ENCODE data around the gene PLXNA4. TPM values are rescaled to one million over a fixed set of nuclear protein-coding genes. Genes with fewer than 3 reads are reported as not detected.

The PLXNA4 gene
- total and polyA plus RNA-seq, 9 of the 15 experiments (the other 6 are each of a cell fraction or from before 2014, with no cell fraction given), result under 0.01 to 0.09 TPM; not detected in 7

- TF ChIP-seq ETS1 (conservative IDR thresholded peaks at IDR 0.05; ENCODE audit: control insufficient read depth, low read depth, low read length) (no peak), KDM2B (CRISPR knock-in tag; IDR thresholded peaks at IDR 0.05) (no peak), SMARCE1 (IDR thresholded peaks at IDR 0.05) (no peak), CC2D1A (IDR thresholded peaks at IDR 0.05) (no peak), MCM7 (IDR thresholded peaks at IDR 0.05) (no peak), NCOA4 (IDR thresholded peaks at IDR 0.05; ENCODE audit: partially characterized antibody) (no peak), HLTF (IDR thresholded peaks at IDR 0.05) (no peak), FOS (IDR thresholded peaks at IDR 0.05; ENCODE audit: extremely low read depth, insufficient read length) (no peak)
Observed at GRCh38 chr7:132180481-132180880, 395.8 kb downstream of the PLXNA4 start (continued).

GRCh38 chr7:132179681-132180080 is 396.6 kb downstream of the PLXNA4 start:
- in situ Hi-C loops (cut with MboI), result no loop called here
- no TSS peak for BruUV-seq (replicated peaks)
- no peak overlapping the region for H3K4me3 ChIP-seq
- peaks cover 20% of the 10 kb centered on the region; the same call in 1 of the 2 replicates for H4K20me1 ChIP-seq (replicated peaks; ENCODE audit: control insufficient read depth, insufficient read depth, low read length)
- ATAC-seq (no peak), FAIRE-seq (no peak), DNase-seq (ENCODE audit: extremely low read depth in 1 of 4, low spot score in 3 of 4) (no peak)
- H3K9me3 ChIP-seq (replicated peaks; ENCODE audit: control insufficient read depth, insufficient read depth, low read depth, low read length), result no peaks in the 10 kb centered on the region
- no peak overlapping the region for H3K4me2 ChIP-seq (ENCODE audit: insufficient read depth, low read length)
- intact Hi-C loops (cut with micrococcal nuclease), result no loop called here
- under 1% methylated on average over 20 of the region's 20 CpGs for WGBS (ENCODE audit: insufficient coverage, low coverage, missing lambda C conversion rate)
- TF ChIP-seq TOE1 (IDR thresholded peaks at IDR 0.05; ENCODE audit: borderline replicate concordance) (no peak), TOE1 (CRISPR knock-in tag; IDR thresholded peaks at IDR 0.05; ENCODE audit: borderline replicate concordance, low read depth) (no peak), KDM5B (IDR thresholded peaks at IDR 0.05; ENCODE audit: insufficient replicate concordance, low read depth, low read length) (no peak), ZNF407 (IDR thresholded peaks at IDR 0.05; ENCODE audit: low read depth) (no peak), PCBP2 (IDR thresholded peaks at IDR 0.05; ENCODE audit: low read depth, low read length, poor library complexity, severe bottlenecking) (no peak)
- H2AFZ ChIP-seq (ENCODE audit: low read depth, low read length), result no peak overlapping the region
- no peaks in the 10 kb centered on the region for H3K4me1 ChIP-seq (replicated peaks in 1 of 2; ENCODE audit: control insufficient read depth in 2 of 2, insufficient read depth in 2 of 2, low read length in 2 of 2)
- no peak overlapping the region for H3K27ac ChIP-seq (ENCODE audit: extremely low read depth, low read depth, low read length)
- ChIA-PET POLR2A (no interaction called here), CTCF (ENCODE audit: low intra/inter-chr PET ratio) (no interaction called here)
- no peak overlapping the region for H3K9ac ChIP-seq (ENCODE audit: insufficient read depth in 1 of 2, low read depth in 2 of 2, low read length in 2 of 2)
- H3K36me3 ChIP-seq (ENCODE audit: control insufficient read depth, insufficient read depth, low read length), result no peaks in the 10 kb centered on the region
- H3K79me2 ChIP-seq (ENCODE audit: control insufficient read depth, insufficient read depth, low read length), result no peaks in the 10 kb centered on the region
- peaks cover 5 to 38% of the 10 kb centered on the region in 2 experiments; a peak in 4 of 5 replicates for H3K27me3 ChIP-seq (ENCODE audit: control insufficient read depth in 2 of 2, insufficient read depth in 2 of 2, low read length in 2 of 2)
- H3K9me1 ChIP-seq (ENCODE audit: control insufficient read depth, insufficient read depth, low read length), result peaks cover 7% of the 10 kb centered on the region
